Osteoblast (primary cell): ENCODE results near the gene BRICD5. TPM values are rescaled to one million over a fixed set of nuclear protein-coding genes. Genes with fewer than 3 reads are reported as not detected.
A peak's percentile ranks its signal among the peaks of the same experiment; 100 is the strongest.
"Not testable (repeated sequence)": the region's sequence is repeated elsewhere in the genome, so short reads cannot be mapped to it uniquely, and the experiment has no call there.

Experiments
- DNase-seq: peaks from one replicate; pipeline ENCODE4 v3.0.0; 2011; ENCODE audit warnings: low spot score, mixed read lengths; ENCODE audit not compliant: insufficient read length; ENCODE audit errors: missing footprints
- H2AFZ ChIP-seq: 2 replicates; pipeline ENCODE4 v1.6.0; 2011; ENCODE audit warnings: mild to moderate bottlenecking, low read length
- H3K27ac ChIP-seq: 2 replicates; pipeline ENCODE4 v1.5.1; 2011; ENCODE audit warnings: mild to moderate bottlenecking, low read depth, low read length, moderate library complexity
- H3K27me3 ChIP-seq: 2 replicates; pipeline ENCODE4 v1.6.0; 2012; ENCODE audit warnings: mild to moderate bottlenecking, control low read depth, inconsistent platforms, low read length, moderate library complexity; ENCODE audit not compliant: insufficient read depth
- H3K36me3 ChIP-seq: 2 replicates; pipeline ENCODE4 v1.5.1; 2011; ENCODE audit warnings: mild to moderate bottlenecking, low read length, control low read depth, moderate library complexity; ENCODE audit not compliant: insufficient read depth
- H3K4me1 ChIP-seq: 2 replicates; pipeline ENCODE4 v1.5.1; 2011; ENCODE audit warnings: mild to moderate bottlenecking, low read length, control low read depth, moderate library complexity; ENCODE audit not compliant: insufficient read depth
- H3K4me2 ChIP-seq: 2 replicates; pipeline ENCODE4 v1.6.0; 2011; ENCODE audit warnings: mild to moderate bottlenecking, low read length; ENCODE audit not compliant: insufficient read depth
- H3K4me3 ChIP-seq: fragments of 200-600 bp; sonication (generic); 3 replicates; pipeline ENCODE4 v1.5.1; 2012; ENCODE audit warnings: mild to moderate bottlenecking, low read length, inconsistent platforms; ENCODE audit not compliant: insufficient read depth
- H3K79me2 ChIP-seq: 2 replicates; pipeline ENCODE4 v1.6.0; 2012; ENCODE audit warnings: mild to moderate bottlenecking, low read length, control low read depth, inconsistent platforms; ENCODE audit not compliant: insufficient read depth
- H3K9me3 ChIP-seq: 2 replicates; pipeline ENCODE4 v1.5.1; 2011; ENCODE audit warnings: low read depth, low read length, control low read depth
- H4K20me1 ChIP-seq: 2 replicates; pipeline ENCODE4 v1.6.0; 2012; ENCODE audit warnings: mild to moderate bottlenecking, low read length, control low read depth; ENCODE audit not compliant: insufficient read depth
- total RNA-seq: library from RNA; depleted of rRNA; stranded (reverse); fragments of >200 nt; gene quantifications from 2 replicates; pipeline ENCODE4 v1.2.3, GENCODE V29; 2012
- TF ChIP-seq, protein P1 (sequence below): IDR thresholded peaks from 2 replicates; pipeline ENCODE4 v1.5.1; 2011; ENCODE audit warnings: mild to moderate bottlenecking, low read depth, low read length, moderate library complexity; ENCODE audit errors: extremely low read depth

BRICD5 gene
- 1.5 and 2.5 TPM in 2 replicates for total RNA-seq

- TF ChIP-seq, protein P1, sequence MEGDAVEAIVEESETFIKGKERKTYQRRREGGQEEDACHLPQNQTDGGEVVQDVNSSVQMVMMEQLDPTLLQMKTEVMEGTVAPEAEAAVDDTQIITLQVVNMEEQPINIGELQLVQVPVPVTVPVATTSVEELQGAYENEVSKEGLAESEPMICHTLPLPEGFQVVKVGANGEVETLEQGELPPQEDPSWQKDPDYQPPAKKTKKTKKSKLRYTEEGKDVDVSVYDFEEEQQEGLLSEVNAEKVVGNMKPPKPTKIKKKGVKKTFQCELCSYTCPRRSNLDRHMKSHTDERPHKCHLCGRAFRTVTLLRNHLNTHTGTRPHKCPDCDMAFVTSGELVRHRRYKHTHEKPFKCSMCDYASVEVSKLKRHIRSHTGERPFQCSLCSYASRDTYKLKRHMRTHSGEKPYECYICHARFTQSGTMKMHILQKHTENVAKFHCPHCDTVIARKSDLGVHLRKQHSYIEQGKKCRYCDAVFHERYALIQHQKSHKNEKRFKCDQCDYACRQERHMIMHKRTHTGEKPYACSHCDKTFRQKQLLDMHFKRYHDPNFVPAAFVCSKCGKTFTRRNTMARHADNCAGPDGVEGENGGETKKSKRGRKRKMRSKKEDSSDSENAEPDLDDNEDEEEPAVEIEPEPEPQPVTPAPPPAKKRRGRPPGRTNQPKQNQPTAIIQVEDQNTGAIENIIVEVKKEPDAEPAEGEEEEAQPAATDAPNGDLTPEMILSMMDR, result no peak
- no peaks in the 10 kb centered on the region for H3K9me3 ChIP-seq
- peaks cover 24% of the 10 kb centered on the region for H3K4me1 ChIP-seq
- peaks cover 49% of the 10 kb centered on the region for H3K79me2 ChIP-seq
- no peaks in the 10 kb centered on the region for H4K20me1 ChIP-seq
- H3K27me3 ChIP-seq, result no peaks in the 10 kb centered on the region
- no peak within 1 kb of the TSS for H2AFZ ChIP-seq
- no peak within 1 kb of the TSS for H3K4me2 ChIP-seq
- H3K27ac ChIP-seq, result no peak within 1 kb of the TSS
- no peak within 1 kb of the TSS for H3K4me3 ChIP-seq
- peaks cover 20% of the 10 kb centered on the region for H3K36me3 ChIP-seq
- DNase-seq, result peak; percentile 97
Measured at GRCh38 chr16:2210386-2211365, at the start of gene BRICD5. BRICD5 (minus strand) TSS chr16:2210863; CDS start chr16:2210833, 30 bp downstream.

GRCh38 chr16:2260250-2260649, 49.6 kb upstream of the BRICD5 start:
- no peak for DNase-seq
- no peak overlapping the region for H3K4me3 ChIP-seq
- peaks cover 87% of the 10 kb centered on the region for H3K36me3 ChIP-seq
- H3K9me3 ChIP-seq, result no peaks in the 10 kb centered on the region
- no peaks in the 10 kb centered on the region for H3K4me1 ChIP-seq
- no peak overlapping the region for H2AFZ ChIP-seq
- peaks cover 51% of the 10 kb centered on the region for H4K20me1 ChIP-seq
- H3K79me2 ChIP-seq, result peaks cover 84% of the 10 kb centered on the region
- no peak overlapping the region for H3K4me2 ChIP-seq
- TF ChIP-seq, protein P1, result no peak
- no peak overlapping the region for H3K27ac ChIP-seq
- no peaks in the 10 kb centered on the region for H3K27me3 ChIP-seq

DNA sequence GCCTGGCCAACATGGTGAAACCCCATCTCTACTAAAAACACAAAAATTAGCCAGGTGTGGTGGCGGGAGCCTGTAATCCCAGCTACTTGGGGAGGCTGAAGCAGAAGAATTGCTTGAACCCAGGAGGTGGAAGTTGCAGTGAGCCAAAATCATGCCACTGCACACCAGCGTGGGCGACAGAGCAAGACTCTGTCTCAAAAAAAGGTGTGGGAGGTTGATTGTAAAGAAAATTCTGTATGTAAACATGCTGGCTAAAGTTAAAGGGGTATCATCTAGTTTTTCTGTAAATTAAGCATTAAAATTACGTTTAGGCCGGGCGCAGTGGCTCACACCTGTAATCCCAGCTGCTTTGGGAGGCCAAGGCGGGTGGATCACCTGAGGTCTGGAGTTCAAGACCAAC, 47.9 kb upstream of the BRICD5 start:
- H3K4me3 ChIP-seq, H3K9me3 ChIP-seq, H3K4me1 ChIP-seq, DNase-seq, H3K27me3 ChIP-seq, H2AFZ ChIP-seq, H3K27ac ChIP-seq, H3K4me2 ChIP-seq: not testable (repeated sequence)
- Histone ChIP-seq H3K36me3 (peaks cover 92% of the 10 kb centered on the region), H3K79me2 (peaks cover 69% of the 10 kb centered on the region), H4K20me1 (peaks cover 36% of the 10 kb centered on the region)

GRCh38 chr16:2257726-2258125, 47.1 kb upstream of the BRICD5 start:
- Histone ChIP-seq H3K27me3 (no peaks in the 10 kb centered on the region), H3K36me3 (peaks cover 93% of the 10 kb centered on the region), H4K20me1 (peaks cover 30% of the 10 kb centered on the region), H3K9me3 (no peaks in the 10 kb centered on the region), H3K27ac (no peak overlapping the region), H3K4me3 (no peak overlapping the region), H3K4me2 (no peak overlapping the region), H2AFZ (no peak overlapping the region), H3K79me2 (peaks cover 61% of the 10 kb centered on the region), H3K4me1 (no peaks in the 10 kb centered on the region)
- TF ChIP-seq, protein P1, result no peak
- no peak for DNase-seq
